GM11168 (cell line): Measurements from ENCODE around the gene CASP2.

Source experiments
- in situ Hi-C: fragments of 300-500 bp; cut with MboI; formaldehyde crosslinking; loops from one replicate; pipeline ENCODE4 v1.12.0; 2022; ENCODE audit warnings: low sequenced_read_pairs; ENCODE audit not compliant: unreplicated experiment

The CASP2 gene

DNA sequence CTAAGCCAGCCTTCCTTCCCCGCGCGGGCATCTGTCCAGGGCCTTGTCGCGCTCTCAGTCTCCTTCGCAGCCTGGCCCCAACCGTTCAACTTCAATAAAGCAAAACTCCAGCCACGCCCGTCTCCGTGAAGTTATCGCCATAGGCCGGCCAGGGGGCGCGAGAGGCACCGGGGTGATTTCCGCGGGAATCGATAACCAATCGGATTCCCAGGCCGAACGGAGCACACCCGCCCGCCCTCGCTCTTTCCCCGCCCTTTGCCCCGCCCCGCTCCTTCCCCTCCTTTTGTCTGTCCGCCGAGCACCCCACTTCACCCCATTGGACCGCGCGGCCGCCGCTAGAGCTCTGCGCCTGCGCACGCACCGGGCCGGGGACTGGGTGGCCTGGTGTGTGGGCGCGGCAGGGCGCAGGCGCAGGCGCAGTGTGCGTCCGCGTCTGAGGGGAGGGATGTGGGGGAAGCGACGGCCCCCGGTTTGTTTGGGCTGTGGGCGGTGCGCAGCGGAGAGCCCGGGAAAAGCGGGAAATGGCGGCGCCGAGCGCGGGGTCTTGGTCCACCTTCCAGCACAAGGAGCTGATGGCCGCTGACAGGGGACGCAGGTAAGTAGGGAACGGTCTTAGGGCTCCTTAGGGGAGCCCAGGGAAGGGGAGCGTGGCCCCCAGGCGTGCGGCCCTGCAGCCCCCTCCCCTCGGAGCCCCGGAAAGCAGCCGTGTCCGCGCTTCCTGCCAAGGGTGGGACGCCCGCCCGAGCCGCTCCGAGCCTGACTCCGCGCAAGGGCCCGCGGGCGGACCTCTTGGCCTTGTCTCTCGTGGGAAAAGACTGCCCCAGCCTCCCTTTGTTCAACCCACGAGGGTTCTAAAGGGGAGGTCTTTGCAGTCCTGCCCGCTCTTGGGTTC is at the start of gene CASP2:
Gene CASP2 (plus strand): TSS at position 417 of the 892 bp plus-strand sequence. CDS start 105 bp downstream, at position 522.
- in situ Hi-C loops = no loop called here

DNA sequence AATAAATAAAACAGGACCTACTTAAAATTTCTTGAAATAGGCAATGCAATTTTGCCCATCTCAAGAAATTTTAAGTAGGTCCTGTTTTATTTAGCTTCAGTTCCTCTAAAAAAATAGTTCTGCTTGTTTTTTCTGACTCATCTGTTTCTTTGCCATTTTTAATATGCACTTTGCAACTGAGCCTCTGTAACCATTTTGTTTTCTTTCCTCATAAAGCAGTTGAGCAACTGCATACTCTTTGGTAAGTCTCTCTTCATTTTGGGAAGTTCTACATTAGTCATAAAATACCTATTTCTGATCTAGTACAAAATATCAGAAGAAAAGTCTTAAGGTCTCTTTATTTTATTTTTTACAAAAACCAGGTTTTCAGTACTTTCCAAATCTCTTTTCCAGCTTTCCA is 48.3 kb upstream of the CASP2 start:
- in situ Hi-C loops = no loop called here

DNA sequence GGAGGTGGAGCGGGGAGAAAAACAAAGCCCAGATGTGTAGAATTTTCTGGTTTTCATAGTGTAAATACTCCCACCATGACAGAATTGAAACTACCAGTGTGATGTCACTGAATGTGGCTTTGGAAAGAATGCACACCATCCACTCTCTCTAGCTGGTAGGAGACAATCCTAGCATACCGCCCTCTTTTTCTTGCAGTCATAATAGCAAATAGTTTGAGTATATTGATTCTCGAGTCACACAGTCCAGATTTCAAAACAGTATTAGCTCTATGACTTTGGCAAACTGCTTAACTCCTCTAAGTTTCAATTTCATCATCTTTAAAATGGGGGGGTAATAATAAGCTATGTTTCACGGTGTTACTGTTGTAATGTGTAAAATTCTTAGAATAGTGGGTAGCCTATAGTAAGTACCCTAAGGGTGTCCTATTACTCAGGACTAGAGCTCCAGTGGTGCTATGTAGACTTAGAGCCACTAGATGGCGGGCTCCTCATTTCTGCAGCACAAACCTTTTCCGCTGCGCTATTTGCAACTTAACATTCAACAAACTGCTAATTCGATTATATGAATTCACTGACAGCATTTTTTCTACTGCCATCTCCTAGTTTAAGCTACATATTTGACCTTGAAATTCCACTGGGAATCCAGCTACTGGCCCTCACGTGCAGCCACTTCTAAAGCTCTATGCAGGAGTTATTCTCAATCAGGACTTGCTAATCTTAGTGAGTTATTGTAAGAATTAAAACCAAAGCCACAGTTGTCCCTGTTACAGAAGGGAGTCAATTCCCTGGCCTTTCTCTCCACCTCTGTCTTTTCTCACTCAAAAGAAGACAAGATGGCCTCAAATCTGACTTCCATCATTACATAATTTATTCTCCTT is 47.6 kb upstream of the CASP2 start:
- in situ Hi-C loops = no loop called here

DNA sequence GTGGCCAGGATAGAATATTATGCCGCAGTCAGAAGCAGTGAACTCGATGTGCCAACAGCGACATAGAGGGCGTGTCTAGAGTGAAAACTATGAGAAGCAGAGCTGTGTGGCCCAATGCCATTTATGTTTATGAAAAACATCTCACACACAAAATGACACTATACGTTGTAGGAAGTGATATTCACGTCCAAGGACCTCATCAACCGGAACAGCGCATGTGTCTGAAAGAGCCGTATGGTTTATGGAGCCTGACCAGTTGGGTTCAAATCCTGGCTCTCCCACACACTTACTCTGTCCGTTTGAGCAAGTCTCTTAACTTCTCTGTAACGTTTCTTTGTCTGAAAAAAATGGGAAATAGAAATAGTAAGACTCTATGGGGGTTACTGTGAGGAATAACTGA is 45.8 kb upstream of the CASP2 start:
- in situ Hi-C loops = no loop called here

DNA sequence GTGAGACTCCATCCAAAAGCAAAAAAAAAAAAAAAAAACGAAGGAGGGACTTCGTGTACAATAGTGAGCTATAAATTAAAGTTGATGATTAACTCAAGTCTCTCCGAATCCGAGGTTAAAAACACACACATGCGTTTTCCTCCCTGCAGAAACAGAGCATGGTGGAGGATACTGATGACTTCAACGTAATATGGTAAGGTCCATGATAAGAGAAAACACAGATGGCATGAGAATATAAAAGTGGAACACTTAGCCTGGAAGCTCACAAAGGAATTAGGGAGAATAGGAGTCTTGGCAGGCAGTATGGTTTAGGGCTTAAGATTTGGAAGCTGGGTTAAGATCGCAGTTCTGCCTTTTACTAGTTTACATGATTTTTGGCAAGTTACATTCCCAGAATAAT is 45.0 kb upstream of the CASP2 start:
- in situ Hi-C loops = no loop called here

DNA sequence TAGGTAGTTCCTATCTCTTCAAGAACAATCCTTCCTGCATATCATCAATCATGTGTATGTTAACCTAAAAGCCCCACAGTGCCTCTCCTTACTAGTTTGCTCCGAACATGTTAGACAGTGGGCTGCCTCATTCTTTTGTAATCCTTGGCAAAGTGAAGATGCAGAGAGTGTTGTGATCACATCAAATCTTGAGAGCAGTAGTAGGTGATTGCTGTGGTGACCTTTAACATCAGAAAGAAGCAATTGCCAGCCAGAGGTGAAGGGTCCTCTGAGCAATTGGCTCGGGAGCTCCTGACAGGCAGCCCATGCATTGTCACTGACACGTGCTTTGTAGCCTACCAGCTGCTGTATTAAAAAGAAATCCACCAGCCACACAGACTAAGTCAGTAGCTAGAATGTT is 44.5 kb upstream of the CASP2 start:
- in situ Hi-C loops = no loop called here

DNA sequence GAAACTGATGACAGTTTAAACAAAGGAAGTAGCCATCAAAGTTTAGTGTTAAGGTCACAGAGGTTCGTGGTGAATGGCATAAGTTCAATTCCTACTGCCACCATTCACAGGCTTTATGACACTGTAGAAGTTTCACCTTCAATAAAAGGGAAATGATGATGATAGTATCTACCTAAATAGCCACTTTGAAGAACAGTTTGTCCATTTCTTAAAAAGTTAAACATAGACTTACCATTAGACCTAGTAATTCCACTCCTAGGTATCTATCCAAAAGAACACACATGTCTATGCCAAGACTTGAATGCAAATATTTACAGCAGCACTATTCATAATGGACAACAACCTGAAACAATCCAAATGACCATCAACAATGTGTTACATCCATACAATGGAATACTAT is 43.8 kb upstream of the CASP2 start:
- in situ Hi-C loops = no loop called here

DNA sequence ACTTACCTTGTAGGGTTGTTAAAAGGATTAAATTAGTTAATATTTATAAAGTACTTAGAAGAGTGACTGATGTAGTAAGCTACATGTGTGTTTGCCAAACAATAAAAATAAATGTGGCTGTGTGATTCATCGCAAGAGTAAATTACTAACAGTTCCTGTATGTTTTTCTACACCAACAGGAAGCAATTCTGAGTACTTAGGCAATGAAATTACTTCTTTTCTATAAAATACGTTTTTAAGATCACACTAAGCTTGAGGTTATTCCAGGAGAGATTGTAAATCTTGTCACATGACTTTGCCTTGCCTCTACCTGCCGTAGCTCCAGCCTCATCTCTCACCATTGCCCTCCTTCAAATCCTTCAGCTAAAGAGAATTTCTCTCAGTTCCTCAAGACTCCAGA is 43.0 kb upstream of the CASP2 start:
- in situ Hi-C loops = no loop called here

DNA sequence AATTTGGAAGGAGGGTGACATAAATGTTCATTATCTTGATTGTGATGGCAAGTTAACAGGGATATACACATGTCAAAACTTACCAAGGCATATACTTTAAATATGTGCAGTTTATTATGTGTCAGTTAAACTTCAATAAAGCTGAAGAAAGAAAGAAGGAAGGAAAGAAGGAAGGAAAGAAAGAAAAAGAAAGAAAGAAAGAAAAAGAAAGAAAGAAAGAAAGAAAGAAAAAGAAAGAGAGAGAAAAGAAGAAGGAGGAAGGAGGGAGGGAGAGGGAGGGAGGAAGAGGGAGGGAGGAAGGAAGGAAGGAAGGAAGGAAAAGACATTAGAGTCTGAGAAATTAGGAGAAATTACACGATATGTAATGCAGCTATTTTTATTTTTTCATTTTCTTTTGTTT is 40.8 kb upstream of the CASP2 start:
- in situ Hi-C loops = no loop called here

DNA sequence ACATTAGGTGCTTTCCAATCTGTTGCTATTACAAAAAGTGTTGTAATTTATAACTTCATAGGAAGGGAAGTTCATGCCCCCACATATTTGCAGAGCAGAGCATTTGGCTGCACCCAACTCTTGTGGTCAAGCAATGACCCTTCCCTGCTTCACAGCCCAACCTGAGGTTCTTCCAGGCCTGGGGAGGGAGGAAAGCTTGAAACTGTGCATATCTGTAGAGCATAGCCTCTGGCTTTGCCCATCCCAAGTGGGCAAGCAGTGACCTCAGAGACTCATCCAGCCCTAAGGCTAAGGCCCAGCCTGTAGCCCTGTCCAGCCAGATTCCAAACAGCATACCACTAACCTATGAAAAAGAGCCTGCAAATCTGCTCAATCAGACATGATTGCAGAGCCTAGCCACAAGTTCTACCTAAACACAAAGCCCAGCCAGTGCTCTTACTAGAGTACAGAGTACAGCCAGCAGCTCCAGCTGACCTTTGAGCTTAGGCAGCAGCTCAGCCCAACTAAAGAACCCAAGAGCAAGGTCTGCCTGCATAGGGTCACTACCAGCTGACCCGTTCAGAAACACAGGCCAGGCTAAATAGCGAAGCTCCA is 39.3 kb upstream of the CASP2 start:
- in situ Hi-C loops = no loop called here

DNA sequence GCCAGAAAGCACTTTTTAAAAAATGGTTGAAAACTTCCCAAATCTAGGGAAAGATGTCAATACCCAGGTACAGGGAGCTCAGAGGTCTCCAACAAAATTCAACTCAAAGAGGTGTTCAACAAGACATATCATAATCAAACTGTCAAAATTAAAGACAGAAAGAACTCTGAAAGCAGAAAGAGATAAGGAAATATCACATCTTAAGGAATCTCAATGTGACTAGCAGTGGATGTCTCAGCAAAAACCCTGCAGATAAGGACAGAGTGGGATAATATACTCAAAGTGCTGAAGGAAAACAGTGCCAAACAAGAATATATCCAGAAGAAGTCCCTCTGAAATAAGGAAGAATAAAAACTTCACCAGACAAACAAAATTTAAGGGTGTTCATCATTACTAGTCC is 38.0 kb upstream of the CASP2 start:
- in situ Hi-C loops = no loop called here

DNA sequence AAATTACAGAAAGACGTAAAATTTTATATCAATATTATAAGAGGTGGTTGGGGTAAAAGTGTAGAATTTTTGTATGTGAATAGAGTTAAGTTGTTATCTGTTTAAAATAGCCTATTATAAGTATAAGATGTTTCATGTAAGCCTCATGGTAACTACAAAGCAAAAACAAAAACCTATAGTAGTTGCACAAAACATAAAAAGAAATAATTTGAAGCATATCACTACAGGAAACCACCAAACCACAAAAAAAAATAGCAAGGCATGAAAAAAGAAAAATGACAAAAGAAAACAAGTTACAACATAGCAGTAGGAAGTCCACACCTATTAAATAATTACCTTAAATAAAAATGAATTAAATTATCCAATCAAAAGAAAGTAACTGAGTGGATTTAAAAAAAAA is 37.3 kb upstream of the CASP2 start:
- in situ Hi-C loops = no loop called here

DNA sequence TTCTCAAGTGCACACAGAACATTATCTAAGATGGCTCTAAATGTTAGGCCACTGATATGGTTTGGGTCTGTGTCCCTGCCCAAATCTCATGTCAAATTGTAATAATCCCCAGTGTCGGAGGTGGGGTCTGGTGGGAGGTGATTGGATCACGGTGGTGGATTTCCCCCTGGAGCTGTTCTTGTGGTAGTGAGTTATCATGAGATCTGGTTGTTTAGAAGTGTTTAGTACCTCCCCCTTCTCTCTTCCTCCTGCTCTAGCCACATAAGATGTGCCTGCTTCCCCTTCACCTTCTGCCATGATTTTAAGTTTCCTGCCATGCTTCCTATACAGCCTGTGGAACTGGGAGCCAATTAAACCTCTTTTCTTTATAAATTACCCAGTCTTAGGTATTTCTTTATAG is 36.1 kb upstream of the CASP2 start:
- in situ Hi-C loops = no loop called here

DNA sequence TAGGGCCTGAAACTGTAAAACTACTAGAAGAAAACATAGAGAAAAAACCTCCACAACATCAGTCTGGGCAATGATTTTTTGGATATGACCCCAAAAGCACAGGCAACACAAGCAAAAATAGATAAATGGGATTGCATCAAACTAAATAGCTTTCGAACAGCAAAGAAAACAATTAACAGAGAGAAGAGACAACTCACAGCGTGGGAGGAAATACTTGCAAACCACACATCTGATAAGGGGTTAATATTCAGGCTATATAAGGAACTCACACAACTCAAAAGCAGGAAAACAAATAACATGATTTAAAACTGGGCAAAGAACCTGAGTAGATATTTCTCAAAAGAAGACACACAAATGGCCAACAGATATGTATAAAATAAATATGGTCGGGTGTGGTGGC is 32.6 kb upstream of the CASP2 start:
- in situ Hi-C loops = no loop called here

DNA sequence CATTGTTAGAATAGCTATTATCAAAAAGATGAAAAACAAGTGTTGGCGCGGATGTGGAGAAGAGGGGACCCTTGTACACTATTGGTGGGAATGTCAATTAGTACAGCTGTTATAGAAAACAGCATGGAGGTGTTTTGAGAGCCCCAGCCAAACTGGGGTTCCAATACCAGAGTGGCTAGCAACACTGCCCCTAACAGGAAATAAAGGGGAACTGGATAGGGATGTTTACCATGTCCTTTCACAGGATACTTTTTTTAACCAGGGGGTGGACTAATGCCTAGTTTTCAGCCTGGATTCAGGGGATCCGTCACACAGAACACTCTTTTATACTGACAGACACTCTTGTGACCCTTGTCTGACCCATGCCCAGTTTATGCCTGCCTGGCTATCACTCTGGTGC is 31.8 kb upstream of the CASP2 start:
- in situ Hi-C loops = no loop called here

DNA sequence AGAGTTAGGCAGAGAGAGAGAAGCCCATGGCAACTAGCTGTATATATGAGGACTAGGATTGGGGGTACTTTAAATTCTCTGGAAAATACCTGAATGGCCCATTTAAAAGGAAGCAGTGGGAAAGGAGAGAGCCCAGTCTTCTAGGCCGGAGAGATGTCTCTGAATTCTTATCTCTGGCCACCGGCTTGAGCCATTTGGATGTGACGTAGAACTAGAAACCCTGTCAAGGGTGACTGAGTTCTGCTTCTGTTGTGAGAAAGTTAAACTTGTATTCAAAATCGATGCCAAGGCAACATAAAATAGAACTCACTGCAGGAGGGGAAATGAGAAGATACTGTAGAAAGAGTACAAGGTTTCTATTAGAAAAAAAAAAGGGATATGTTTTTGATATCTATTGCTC is 31.2 kb upstream of the CASP2 start:
- in situ Hi-C loops = no loop called here

DNA sequence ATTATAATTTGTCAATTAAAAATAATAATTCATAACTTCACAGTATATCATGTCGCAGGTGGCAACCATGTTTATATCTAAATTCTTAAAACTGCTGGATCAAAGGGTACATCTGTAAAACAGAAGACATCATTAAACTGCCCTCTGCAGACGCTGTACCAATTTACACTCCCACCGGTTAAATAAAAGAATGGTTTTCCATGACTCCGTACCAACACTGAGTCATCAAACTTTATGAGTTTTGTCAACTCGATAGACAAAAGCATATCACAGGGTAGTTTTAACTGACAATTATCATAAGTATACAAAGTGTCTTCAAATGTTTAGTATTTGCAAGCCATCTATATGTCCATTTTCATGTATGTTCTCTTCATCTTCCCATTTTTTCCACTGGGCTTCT is 30.6 kb upstream of the CASP2 start:
- in situ Hi-C loops = no loop called here

DNA sequence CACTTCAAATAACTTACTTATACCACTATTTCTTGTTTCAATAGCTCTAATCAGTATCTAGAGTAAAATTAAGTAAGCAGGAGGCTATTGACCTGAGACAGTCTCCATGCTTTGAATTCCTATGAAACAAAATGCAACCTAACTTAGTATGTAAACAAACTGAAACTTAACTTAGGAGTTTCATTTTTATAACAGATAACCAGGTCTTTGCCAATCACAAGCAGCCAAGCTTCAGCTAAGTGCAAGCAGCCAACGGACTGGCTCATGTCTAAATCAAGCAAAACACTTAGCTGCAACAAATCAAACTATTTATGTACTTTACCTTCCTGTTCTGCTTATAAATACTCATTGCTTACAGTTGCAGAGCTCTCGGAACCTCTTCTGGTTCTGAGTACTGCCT is 29.3 kb upstream of the CASP2 start:
- in situ Hi-C loops = no loop called here

DNA sequence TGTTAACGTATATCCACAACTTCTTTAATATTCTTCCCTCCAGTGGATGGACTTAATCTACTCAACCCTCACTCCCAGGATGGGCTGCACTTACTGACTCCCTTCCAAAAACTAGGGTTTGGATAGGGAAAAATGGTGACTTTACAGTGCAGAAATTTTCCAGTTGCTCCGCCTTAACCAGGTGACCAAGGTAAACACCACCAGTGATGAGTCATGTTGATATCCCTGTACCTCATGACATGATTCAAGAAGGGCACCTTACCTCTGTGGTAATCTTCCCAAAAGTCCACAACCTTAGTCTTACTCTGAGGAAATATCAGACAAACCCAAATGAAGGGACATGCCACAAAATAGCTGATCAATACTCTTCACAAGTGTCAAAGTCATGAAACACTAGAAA is 28.4 kb upstream of the CASP2 start:
- in situ Hi-C loops = no loop called here

DNA sequence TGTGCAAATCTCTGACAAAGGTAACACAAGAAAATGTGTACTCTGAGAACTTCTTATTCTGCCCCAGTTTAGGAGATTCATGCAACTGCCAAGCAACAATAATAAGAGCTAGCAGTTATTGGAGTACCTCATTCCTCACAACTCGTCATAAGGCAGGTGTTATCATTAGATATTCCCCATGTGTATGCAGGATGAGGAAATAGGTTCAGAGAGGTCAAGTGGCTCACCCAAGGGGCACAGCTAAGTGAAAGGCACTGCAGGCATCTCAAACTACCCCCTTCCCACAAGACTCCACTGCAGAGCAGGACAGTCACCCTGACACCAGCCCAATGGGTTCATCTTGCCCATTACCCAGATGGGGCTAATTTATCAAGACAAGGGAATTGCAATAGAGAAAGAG is 26.2 kb upstream of the CASP2 start:
- in situ Hi-C loops = no loop called here
